Measurements from ENCODE around the gene PGC.

The PGC gene

GRCh38 chr6:41714556-41715273 is 32.5 kb downstream of the PGC start:
- DNase-seq (ENCODE audit: low read depth): no peak

- DNase-seq (ENCODE audit: low read depth): no peak
Measured at GRCh38 chr6:41713650-41714291, 33.4 kb downstream of the PGC start.

- no peak for DNase-seq (ENCODE audit: low read depth)
Measured at GRCh38 chr6:41713159-41713649, 34.0 kb downstream of the PGC start.

- no peak for DNase-seq (ENCODE audit: low read depth)
Measured at GRCh38 chr6:41712651-41713103, 34.5 kb downstream of the PGC start.

DNA sequence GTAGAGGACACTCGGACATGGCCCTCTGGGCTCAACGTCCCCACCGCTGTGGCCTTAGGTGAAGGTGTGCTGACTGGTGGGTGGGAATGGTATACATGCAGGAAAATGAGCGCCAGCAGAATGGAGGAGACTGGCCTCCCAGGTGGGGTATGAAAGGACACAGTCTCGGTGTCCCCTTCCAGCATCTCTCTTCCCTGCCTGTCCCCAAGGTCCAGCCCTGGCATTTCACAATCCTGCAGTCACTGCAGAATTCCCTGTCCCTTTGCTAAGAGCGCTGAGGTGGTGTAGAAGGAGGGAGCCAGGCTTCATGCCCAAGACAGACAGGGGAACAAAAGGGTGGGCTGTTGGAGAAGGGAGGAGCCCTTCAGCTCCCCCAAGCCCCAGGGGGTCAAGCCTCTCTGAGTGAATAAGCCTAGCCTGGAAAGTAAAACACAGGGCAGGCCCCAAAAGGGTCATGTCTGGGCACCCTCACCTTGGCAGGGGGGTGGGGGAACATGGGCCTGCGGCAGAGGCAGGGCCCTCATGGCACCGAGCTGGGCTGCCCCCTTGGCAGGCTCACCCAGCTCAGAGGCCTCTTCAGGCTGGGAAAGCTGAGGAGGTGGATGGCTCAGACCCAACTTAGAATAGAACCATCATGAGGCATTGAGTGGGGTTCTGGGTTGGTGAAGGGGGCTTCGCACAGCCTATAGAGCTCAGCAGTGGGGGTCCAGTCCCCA is 35.7 kb downstream of the PGC start:
- DNase-seq (ENCODE audit: low read depth): no peak

DNA sequence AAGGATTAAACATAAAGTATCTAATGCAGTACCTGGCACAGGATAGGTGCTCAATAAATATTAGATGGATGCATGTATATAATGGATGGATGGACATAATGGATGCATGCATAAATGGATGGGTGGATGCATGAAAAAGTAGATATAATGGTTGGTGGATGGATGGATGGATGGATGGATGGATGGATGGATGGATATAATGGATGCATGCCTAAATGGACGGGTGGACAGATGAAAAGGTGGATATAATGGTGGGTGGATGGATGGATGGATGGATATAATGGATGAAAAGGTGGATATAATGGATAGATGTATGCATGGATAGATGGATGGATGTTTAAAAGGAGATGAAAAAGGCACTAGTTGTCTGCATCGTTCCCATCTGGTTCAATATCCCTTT is 37.8 kb downstream of the PGC start:
- DNase-seq (ENCODE audit: low read depth): no peak

- DNase-seq (ENCODE audit: low read depth): no peak
Measured at GRCh38 chr6:41708856-41709255, 38.3 kb downstream of the PGC start.

DNA sequence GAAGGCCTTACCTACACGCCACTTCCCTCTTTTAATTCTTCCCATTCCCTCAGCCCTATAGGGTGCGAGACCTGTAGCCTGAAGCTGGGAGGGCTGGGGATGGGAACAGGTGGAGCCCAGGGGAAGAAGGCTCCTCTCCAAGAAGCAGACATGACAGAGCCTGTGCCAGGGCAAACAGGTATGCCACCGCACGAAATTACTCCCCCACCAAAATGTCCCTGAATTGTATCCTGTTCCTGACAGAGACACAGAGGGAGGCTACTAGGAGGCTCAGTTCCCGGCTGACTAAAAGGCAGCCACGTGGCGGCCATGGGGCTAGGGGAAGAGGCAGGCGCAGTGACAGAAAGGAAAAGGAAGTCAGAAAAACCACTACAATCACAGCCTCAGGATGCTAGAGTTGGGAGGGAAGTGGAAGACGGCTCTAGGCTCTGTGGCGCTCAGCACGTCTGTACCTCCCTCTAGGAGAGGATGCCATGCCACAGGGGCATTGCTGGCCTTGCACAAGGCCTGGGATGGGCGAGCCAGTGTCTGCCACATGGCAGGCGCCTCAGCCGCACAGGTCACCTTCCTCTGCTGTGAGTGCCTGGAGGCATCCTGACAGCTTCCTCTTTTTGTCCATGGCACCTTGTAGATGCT is 39.5 kb downstream of the PGC start:
- no peak for DNase-seq (ENCODE audit: low read depth)

GRCh38 chr6:41706876-41707564 is 40.2 kb downstream of the PGC start:
- DNase-seq (ENCODE audit: low read depth): no peak

DNA sequence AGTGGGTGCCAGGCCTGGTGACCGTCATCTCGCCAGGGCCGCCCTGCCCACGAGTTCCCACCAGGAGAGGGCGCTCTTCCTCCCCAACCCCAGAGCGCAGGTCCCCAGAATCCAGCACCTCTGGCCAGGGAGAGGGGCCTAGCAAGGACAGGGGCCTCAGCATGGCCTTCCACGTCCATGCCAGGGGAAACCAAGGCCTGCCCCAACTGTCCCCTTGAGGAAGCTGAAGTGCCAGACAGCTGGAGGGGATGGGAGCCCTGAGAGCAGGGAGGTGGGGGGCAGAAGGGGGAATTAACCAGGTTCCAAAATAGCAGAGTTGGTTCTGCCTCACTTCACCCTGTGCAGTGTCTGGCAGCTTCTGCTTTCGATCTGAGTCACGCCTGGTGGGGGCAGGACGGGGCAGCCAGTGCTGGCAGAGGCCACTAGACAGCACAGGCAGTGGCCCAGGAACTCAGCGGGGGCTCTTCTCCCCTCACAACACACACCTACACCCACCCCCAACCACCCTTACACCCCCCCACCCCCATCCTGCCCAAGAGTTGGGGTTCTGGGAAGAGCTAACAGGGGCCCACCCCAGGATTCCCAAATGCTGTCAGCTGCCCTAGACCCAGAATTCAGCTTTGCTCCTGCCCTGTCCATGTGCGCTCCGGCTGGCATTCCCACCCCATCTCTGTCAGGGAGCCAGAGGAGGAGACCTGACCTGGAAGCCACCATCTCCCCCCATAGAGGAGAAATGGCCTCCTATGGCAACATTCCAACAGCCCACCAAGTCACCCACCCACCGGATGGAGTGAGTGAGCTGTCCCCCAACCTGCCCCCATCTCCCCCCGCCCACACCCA is 41.0 kb downstream of the PGC start:
- no peak for DNase-seq (ENCODE audit: low read depth)

DNA sequence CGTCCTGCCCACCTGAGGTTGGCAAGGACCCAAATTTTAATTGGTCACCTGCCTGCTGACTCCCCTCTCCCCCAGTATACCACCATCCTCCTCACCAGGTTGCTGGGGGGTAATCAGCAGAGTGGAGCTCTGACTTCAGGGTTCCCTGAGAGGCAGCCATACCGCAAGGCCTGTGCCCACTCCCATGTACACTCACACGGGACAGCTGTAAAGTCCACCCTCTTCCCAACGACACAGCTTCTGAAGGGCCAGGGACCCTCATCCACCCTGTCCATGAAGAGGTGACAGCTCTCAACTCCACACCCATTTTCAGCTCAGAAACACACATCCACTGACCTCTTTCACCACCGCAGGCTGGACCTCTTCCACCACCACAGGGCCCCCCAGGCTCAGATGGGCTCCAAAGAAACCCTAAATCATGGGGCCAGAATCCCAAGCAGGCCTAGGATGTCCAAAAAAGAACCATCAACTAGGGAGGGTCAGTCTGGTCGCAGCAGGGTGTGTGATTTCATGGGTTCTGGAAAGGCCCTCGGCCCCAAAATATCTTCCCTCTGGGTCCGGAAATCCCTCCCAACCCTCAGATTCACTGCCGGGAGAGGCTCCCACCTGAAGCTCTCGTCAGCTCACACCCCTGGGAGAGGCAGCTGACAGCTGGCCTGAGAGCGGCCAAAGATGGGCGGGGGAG is 41.7 kb downstream of the PGC start:
- no peak for DNase-seq (ENCODE audit: low read depth)

- DNase-seq (ENCODE audit: low read depth): no peak
Measured at GRCh38 chr6:41704656-41705310, 42.4 kb downstream of the PGC start.

DNA sequence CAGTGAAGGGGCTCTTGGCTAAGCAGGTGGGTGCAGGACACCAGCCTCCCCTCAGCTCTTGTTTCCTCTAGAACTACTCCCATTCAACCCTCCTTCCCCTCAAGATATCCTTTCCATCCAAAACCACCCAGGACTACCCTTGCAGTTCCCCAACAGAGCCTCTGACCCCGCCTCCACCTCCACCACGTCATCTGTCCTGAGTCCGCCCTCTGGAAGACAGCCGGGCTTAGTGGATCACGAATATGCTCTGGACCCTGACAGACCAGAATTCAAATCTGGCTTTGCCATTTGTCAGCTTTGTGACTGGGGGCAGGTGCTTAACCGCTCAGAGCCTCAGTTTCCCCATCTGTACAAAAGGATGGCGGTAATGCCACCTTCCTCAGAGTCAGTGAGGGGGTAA is 43.2 kb downstream of the PGC start:
- DNase-seq (ENCODE audit: low read depth): no peak

GRCh38 chr6:41702771-41703494 is 44.3 kb downstream of the PGC start:
- DNase-seq (ENCODE audit: low read depth): no peak

DNA sequence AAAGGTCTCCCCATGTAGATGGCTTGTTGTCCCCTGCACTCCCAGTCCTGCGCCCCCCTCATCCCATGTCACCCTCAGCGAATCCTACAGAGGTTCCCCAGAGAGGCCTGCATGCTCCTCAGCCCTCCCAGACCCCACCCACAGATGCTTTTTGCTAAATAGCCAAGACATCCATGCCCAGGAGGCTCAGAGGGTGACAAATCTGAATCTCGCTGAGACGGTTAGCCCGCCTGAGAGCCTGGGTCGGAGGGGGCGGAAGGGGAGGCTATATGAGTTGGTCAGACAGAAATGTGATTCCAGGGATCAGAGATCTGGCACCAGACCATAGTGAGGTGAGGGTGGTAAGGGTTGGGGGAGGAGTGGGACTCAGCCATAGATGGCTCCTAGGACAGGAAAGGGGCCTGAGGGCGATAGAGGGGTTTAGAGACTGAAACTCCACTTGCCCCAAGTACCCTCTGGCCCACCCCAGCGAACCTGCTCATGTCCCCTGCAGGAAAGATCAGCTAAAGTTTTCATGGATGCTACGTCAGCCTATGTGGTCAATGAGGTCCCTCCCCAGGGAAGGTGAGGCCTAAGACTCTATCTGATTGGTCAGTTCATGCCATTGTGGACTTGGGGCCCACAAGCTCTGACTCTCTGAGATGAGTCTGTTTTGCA is 45.0 kb downstream of the PGC start:
- DNase-seq (ENCODE audit: low read depth): no peak

- no peak for DNase-seq (ENCODE audit: low read depth)
Measured at GRCh38 chr6:41700463-41701347, 46.5 kb downstream of the PGC start.

- DNase-seq (ENCODE audit: low read depth): no peak
Measured at GRCh38 chr6:41699063-41699462, 48.1 kb downstream of the PGC start.

All from HS-5 (cell line).